Colon (tissue), 2 donors: Measurements from ENCODE around the gene RBM42.
A peak's percentile ranks its signal among the peaks of the same experiment; 100 is the strongest.

Source experiments
- FAIRE-seq: peaks from 2 replicates; lab custom pipeline; 2012; peaks lifted over from hg19 to GRCh38; lab: Jason Lieb, UNC
- donor health status: control.
- donor health status: control.

RBM42 gene

GRCh38 chr19:35620001-35620400, 8.8 kb upstream of the RBM42 start:
- no peak for FAIRE-seq

- FAIRE-seq: no peak
These were observed 7.1 kb upstream of the RBM42 start for GRCh38 chr19:35621708-35622107.

- FAIRE-seq: no peak
These were observed 6.1 kb upstream of the RBM42 start for GRCh38 chr19:35622750-35623149.

DNA sequence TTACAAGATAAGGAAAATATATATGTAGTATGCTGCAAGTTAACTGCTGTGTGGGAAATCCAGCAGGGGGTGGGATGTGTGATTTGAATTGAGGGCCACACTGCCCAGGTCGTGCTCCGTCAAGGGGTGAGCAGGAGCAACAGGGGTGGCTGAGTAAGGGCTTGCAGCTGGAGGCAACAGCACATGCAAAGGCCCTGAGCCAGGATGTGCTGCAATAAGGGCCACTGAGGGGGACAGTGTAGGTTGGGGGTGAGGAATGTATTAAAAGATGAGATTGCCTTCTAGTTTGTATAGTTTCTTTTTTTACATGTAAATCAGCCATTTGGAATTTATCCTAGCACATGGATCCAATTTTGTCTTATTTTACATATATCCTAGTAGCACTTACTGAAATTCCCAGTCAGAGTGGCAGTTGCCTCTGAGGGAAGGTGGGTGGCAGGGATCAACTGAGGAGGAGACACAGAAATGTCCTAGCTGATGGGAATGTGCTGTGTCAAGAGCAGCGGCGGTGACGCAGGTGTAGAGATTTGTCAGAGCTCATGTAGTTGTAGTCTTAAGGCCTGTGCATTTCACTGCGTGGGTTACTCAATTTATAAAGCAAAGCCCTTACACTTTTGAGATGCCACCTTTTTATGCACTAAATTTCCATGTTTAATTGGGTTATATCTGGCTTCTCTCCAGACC, 5.4 kb upstream of the RBM42 start:
- FAIRE-seq: no peak

DNA sequence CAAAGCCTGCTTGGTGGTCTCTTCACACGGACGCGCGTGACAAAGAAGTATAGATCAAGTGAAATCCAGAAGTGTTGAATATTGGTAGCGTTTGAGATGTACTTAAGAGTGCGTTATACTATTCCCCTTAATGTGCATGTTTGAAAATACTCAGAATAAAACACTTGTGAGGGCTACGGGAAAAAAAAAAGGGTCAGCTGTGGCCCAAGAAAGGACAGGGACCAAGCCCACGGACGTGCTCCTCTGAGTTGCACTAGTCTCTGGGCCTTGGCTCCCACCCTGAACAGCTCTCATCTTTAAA, 622 bp upstream of the RBM42 start:
- no peak for FAIRE-seq

DNA sequence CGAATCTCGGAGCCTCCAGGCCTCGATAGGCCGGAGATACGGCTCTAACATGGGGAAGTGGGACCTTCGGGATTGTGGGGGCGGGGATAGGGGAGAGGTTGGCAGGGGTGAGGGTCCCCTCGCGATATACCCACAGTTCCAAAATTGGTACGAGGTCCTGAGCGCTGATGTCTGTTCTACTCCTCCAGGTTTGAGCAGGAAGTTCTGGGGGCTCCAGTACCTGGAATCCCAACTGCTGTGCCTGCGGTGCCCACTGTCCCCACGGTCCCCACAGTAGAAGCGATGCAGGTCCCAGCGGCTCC, 447 bp downstream of the RBM42 start:
- no peak for FAIRE-seq

- FAIRE-seq: no peak
These were observed 5.0 kb downstream of the RBM42 start for GRCh38 chr19:35633727-35634440.

GRCh38 chr19:35636651-35637050, 7.8 kb downstream of the RBM42 start:
- FAIRE-seq: no peak

GRCh38 chr19:35637165-35637564, 8.3 kb downstream of the RBM42 start:
- no peak for FAIRE-seq

GRCh38 chr19:35639321-35639639, 10.4 kb downstream of the RBM42 start:
- no peak for FAIRE-seq

DNA sequence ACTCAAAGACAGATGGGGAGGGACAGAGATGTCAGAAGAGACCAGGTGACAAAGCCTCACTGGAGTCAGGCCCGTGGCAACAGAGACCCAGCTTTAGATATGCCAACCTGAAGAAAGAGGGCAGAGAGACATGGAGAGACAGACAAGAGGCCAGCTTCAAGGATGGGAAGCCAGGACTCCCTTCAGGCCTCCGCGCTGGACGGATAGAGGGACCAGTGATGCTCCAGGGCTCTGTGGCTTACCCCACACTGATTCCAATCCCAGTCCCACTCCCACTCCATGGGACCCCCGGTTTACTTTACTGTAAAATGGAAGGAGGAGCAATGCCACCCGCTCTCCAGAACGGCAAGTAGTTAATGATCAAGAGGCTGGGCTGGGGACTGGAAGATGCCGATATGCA, 11.0 kb downstream of the RBM42 start:
- FAIRE-seq: no peak

GRCh38 chr19:35641515-35642151, 12.8 kb downstream of the RBM42 start, which contains the start of gene ETV2:
Gene ETV2, plus strand, starts transcription at chr19:35641745. Its CDS starts 716 bp downstream, at chr19:35642461.
- FAIRE-seq: no peak

DNA sequence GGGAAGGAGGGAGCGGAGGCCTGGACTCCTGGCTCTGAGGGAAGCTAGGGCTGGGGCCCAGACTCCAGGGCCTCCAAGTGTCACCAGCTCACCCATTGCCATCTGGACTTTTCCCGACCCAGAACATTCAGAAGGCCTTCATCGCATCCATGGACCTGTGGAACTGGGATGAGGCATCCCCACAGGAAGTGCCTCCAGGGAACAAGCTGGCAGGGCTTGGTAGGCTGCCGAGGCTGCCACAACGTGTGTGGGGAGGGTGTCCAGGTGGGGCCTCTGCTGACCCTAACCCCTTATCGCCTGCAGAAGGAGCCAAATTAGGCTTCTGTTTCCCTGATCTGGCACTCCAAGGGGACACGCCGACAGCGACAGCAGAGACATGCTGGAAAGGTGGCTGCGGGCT, 13.5 kb downstream of the RBM42 start:
- FAIRE-seq: no peak

GRCh38 chr19:35642798-35643254, 14.0 kb downstream of the RBM42 start:
- no peak for FAIRE-seq

DNA sequence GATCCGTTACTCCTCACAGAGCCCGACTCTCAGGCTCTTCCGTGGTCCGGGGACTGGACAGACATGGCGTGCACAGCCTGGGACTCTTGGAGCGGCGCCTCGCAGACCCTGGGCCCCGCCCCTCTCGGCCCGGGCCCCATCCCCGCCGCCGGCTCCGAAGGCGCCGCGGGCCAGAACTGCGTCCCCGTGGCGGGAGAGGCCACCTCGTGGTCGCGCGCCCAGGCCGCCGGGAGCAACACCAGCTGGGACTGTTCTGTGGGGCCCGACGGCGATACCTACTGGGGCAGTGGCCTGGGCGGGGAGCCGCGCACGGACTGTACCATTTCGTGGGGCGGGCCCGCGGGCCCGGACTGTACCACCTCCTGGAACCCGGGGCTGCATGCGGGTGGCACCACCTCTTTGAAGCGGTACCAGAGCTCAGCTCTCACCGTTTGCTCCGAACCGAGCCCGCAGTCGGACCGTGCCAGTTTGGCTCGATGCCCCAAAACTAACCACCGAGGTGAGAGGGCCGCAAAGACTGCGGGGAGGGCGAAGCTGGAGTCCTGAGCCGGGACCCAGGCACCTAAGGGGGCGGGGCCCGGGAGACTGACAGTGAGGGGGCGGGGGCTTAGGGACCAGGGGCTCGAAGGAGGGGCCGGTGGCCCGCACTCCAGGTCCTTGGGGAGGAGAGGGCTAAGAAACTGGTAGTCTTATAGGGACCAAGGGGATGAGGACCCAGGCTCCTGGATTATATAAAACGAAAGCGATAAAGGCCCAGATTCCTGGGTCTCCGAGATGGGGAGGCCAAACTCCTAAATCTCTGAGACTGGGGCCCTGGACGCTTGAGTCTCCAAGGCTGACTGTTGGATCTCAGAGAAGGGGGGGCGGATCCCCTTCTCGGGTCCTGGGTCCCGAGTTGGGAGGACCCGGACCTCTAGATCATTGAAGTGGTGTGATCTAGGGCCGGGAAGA, 14.7 kb downstream of the RBM42 start:
- no peak for FAIRE-seq

GRCh38 chr19:35644206-35644986, 15.6 kb downstream of the RBM42 start:
- no peak for FAIRE-seq

DNA sequence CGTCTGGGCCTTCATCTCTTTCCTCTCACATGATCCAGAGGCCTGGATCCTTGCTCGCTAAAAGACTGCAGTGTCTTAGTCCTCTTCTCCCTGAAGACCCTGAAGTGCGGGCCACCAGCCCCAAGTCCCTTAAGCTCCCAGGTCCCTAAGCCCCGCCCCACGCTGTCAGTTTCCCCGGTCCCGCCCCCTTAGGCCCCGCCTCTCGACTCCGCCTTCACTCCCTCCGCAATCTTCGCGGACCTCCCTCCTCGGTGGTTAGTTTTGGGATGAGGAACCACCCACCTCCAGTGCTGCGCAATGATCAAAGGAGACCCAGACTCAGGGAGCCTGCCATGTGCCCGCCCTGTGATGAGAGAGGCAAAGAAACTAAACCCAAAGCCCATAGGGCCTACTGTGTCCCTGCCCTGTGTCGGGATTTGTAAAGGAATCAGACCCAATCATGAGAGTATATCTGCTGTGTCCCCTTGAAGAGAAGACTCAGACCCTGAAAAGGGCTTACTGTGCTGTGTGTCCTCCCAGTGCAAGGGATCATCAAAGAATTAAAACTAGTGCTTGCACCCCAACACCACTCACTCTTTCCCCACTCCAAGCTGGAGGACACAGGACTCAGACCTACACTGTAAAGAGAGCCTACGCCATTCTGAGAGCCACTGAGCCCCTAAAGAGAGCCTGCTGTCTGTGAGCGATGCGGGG, 16.3 kb downstream of the RBM42 start:
- FAIRE-seq: no peak

DNA sequence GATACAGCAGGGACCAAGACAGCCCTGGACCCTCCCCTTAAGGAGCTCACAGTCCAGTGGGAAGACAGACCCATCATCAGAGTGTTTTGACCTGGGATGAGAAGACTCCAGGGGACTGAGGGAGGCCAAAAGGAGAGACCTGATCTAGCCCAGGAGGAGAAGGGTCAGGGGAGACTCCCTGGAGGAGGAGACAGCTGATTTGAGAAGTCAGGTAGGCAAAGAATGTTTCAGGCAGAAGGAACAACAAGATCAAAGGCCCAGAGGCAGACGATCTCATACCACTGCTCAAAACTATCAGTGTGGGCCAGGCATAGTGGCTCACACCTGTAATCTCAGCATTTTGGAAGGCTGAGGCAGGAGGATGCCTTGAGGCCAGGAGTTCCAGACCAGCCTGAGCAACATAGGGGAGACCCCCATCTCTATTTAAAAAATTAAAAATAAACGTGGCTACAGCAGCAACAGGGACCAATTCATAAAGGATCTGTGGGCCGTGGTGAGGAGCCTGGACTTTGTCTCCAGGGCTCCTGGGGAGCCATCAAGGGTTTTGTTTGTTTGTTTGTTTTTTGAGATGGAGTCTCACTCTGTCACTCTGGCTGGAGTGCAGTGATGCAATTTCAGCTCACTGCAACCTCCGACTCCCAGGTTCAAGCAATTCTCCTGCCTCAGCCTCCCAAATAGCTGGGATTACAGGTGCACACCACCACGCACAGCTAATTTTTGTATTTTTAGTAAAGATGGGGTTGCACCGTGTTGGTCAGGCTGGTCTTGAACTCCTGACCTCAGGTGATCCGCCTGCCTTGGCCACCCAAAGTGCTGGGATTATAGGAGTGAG, 17.1 kb downstream of the RBM42 start:
- FAIRE-seq: no peak

GRCh38 chr19:35648017-35648961, 19.5 kb downstream of the RBM42 start, which contains the start of gene COX6B1:
Gene COX6B1, plus strand, starts transcription at chr19:35648323. Its CDS starts 2,921 bp downstream, at chr19:35651244.
- peak; percentile 53 for FAIRE-seq
